Endothelial cell of umbilical vein (primary cell): Measurements from ENCODE around the gene UBASH3A.

Source experiments
- CTCF ChIP-seq, 2 donors: IDR thresholded peaks; 1 replicate in 1 of 2; 2 replicates in 1 of 2; pipeline ENCODE4 v1.5.1; 2011; ENCODE audit warnings: low read length in 2 of 2, mild to moderate bottlenecking in 2 of 2, moderate library complexity in 2 of 2, control low read depth in 1 of 2, inconsistent platforms in 1 of 2, low read depth in 1 of 2; ENCODE audit not compliant: insufficient read depth in 1 of 2; ENCODE audit errors: extremely low read depth in 1 of 2
- EZH2 ChIP-seq: IDR thresholded peaks from 2 replicates; pipeline ENCODE4 v1.6.1; 2012; ENCODE audit warnings: borderline replicate concordance, low read depth, mild to moderate bottlenecking, moderate library complexity, low read length, inconsistent platforms; ENCODE audit not compliant: severe bottlenecking
- FOS ChIP-seq: IDR thresholded peaks from 2 replicates; pipeline ENCODE4 v1.6.1; 2011; ENCODE audit warnings: mild to moderate bottlenecking, low read length, moderate library complexity, borderline replicate concordance; ENCODE audit not compliant: insufficient read depth
- JUN ChIP-seq: IDR thresholded peaks from 2 replicates; pipeline ENCODE4 v1.6.1; 2011; ENCODE audit warnings: borderline replicate concordance, low read depth; ENCODE audit not compliant: insufficient read length, insufficient read depth
- MAX ChIP-seq: IDR thresholded peaks from 2 replicates; pipeline ENCODE4 v1.6.1; 2011; ENCODE audit not compliant: insufficient read depth, insufficient read length
- MYC ChIP-seq: IDR thresholded peaks from one replicate; pipeline ENCODE4 v1.6.1; 2011; ENCODE audit warnings: mild to moderate bottlenecking, low read depth, low read length
- POLR2A ChIP-seq: IDR thresholded peaks from 2 replicates; pipeline ENCODE4 v1.6.1; 2012; ENCODE audit warnings: low read depth, mild to moderate bottlenecking, control low read depth, low read length
- POLR2AphosphoS5 ChIP-seq: IDR thresholded peaks from 2 replicates; pipeline ENCODE4 v1.6.1; 2012; ENCODE audit warnings: low read depth, mild to moderate bottlenecking, control low read depth, low read length, moderate library complexity; ENCODE audit not compliant: insufficient read depth

GRCh38 chr21:42451941-42452340 lies 48.2 kb downstream of the UBASH3A start:
- TF ChIP-seq CTCF (IDR thresholded peaks at IDR 0.05; ENCODE audit: extremely low read depth in 1 of 2, insufficient read depth in 1 of 2, low read depth in 1 of 2, low read length in 2 of 2) (no peak), JUN (no peak), EZH2 (no peak), POLR2AphosphoS5 (no peak), MAX (no peak), MYC (no peak), POLR2A (no peak), FOS (no peak)
